HCT116 (cell line): ENCODE data around the gene COL23A1. TPM values are rescaled to one million over a fixed set of nuclear protein-coding genes. Genes with fewer than 3 reads are reported as not detected.

ENCODE experiments used
- ATAC-seq: fragments of 200-7000 bp; cut with Tn5 transposase; 2 replicates; pipeline ENCODE4 v1.9.1; 2020; ENCODE audit warnings: mild to moderate bottlenecking, moderate library complexity
- BruUV-seq: library from RNA; stranded (reverse); fragments of 400-500 nt; replicated peaks from 2 replicates; lab custom pipeline; 2021; lab: Mats Ljungman, UMichigan
- CTCF ChIA-PET: fragments of 300-600 bp; sonication (Branson Sonifier 250); formaldehyde crosslinking; loops from one replicate; lab custom pipeline; 2021; ENCODE audit warnings: antibody characterized with exemption; lab: Charles Lee
- POLR2A ChIA-PET: fragments of 300-600, 350-600 bp; sonication (Branson Sonifier 250); formaldehyde crosslinking; loops from one replicate; lab custom pipeline; 2021; ENCODE audit warnings: antibody characterized with exemption; lab: Charles Lee
- RAD21 ChIA-PET, 2 experiments: fragments of 300-600 bp; sonication (Branson Sonifier 250); formaldehyde crosslinking; loops; one replicate each; lab custom pipeline; 2023; ENCODE audit warnings: low total read pairs in 2 of 2; ENCODE audit not compliant: uncharacterized antibody in 2 of 2, unreplicated experiment in 2 of 2, low non-redundant PET in 1 of 2; lab: Charles Lee
- DNase-seq: peaks from one replicate; pipeline ENCODE4 v3.0.0-alpha.2; 2010; ENCODE audit warnings: low read depth, low spot score
- H2AFZ ChIP-seq: fragments of 200-600 bp; shearing (Covaris generic), sonication (generic); 2 replicates; pipeline ENCODE4 v1.6.1; 2017; ENCODE audit warnings: low read depth, mixed run types, mixed read lengths, antibody characterized with exemption, low read length; ENCODE audit not compliant: poor library complexity, severe bottlenecking
- H3K27ac ChIP-seq: 2 replicates; pipeline ENCODE4 v1.5.1; 2012; ENCODE audit warnings: low read depth, low read length
- H3K27me3 ChIP-seq: fragments of 200-600 bp; sonication (generic); 2 replicates; pipeline ENCODE4 v1.6.1; 2016; ENCODE audit warnings: mixed run types, low read length, mixed read lengths; ENCODE audit not compliant: insufficient read depth
- H3K36me3 ChIP-seq, 2 experiments: fragments of 200-500 bp in 1 of 2; fragments of 200-600 bp in 1 of 2; sonication (Bioruptor generic) in 1 of 2; sonication (generic) in 1 of 2; 2 replicates each; pipeline versions ENCODE4 v1.5.1 to v1.6.1; 2014 to 2016; ENCODE audit warnings: low read length in 2 of 2, inconsistent platforms in 1 of 2, mixed read lengths in 1 of 2, mixed run types in 1 of 2; ENCODE audit not compliant: insufficient read depth in 2 of 2, control insufficient read depth in 1 of 2
- H3K4me1 ChIP-seq, 2 experiments: fragments of 200-600 bp in 1 of 2; sonication (generic) in 1 of 2; 2 replicates each; pipeline versions ENCODE4 v1.5.1 to v1.6.1; 2012 to 2017; ENCODE audit warnings: low read length in 2 of 2, inconsistent platforms in 1 of 2, mild to moderate bottlenecking in 1 of 2, mixed read lengths in 1 of 2, mixed run types in 1 of 2, moderate library complexity in 1 of 2; ENCODE audit not compliant: insufficient read depth in 2 of 2, control insufficient read depth in 1 of 2
- H3K4me2 ChIP-seq: fragments of 200-600 bp; sonication (generic); 2 replicates; pipeline ENCODE4 v1.6.1; 2017; ENCODE audit warnings: mixed run types, low read length, mixed read lengths
- H3K4me3 ChIP-seq, 2 experiments: fragments of 200-600 bp in 1 of 2; sonication (generic) in 1 of 2; replicated peaks in 1 of 2; 2 replicates each; pipeline ENCODE4 v1.5.1; 2011 to 2016; ENCODE audit warnings: low read length in 2 of 2, control low read depth in 1 of 2, low read depth in 1 of 2, mild to moderate bottlenecking in 1 of 2, mixed read lengths in 1 of 2, mixed run types in 1 of 2
- H3K79me2 ChIP-seq: fragments of 200-600 bp; sonication (generic); 2 replicates; pipeline ENCODE4 v1.6.1; 2017; ENCODE audit warnings: mild to moderate bottlenecking, mixed run types, low read length, moderate library complexity, mixed read lengths; ENCODE audit not compliant: insufficient read depth
- H3K9ac ChIP-seq: fragments of 200-600 bp; sonication (generic); 2 replicates; pipeline ENCODE4 v1.6.1; 2016; ENCODE audit warnings: low read length, mixed read lengths
- H3K9me2 ChIP-seq: fragments of 200-600 bp; sonication (generic), shearing (Covaris generic); 2 replicates; pipeline ENCODE4 v1.6.1; 2017; ENCODE audit warnings: mixed run types, mild to moderate bottlenecking, moderate library complexity; ENCODE audit not compliant: insufficient read depth
- H3K9me3 ChIP-seq, 2 experiments: fragments of 200-500 bp in 1 of 2; fragments of 200-600 bp in 1 of 2; sonication (Bioruptor generic) in 1 of 2; sonication (generic) in 1 of 2; 2 replicates each; pipeline ENCODE4 v1.6.1; 2014 to 2017; ENCODE audit warnings: low read length in 2 of 2, mixed read lengths in 2 of 2, inconsistent platforms in 1 of 2, low read depth in 1 of 2, mild to moderate bottlenecking in 1 of 2, mixed run types in 1 of 2, moderate library complexity in 1 of 2; ENCODE audit not compliant: control insufficient read depth in 1 of 2, insufficient read depth in 1 of 2
- H4K20me1 ChIP-seq: fragments of 200-600 bp; sonication (generic), shearing (Covaris generic); 2 replicates; pipeline ENCODE4 v1.6.1; 2017; ENCODE audit warnings: mixed run types, mild to moderate bottlenecking, moderate library complexity; ENCODE audit not compliant: insufficient read depth
- ATF3 ChIP-seq: IDR thresholded peaks from 2 replicates; pipeline ENCODE4 v1.6.1; 2012
- CEBPB ChIP-seq: IDR thresholded peaks from 2 replicates; pipeline ENCODE4 v1.6.1; 2012; ENCODE audit warnings: low read depth
- ELF1 ChIP-seq: IDR thresholded peaks from 2 replicates; pipeline ENCODE4 v1.6.1; 2012; ENCODE audit warnings: low read depth, borderline replicate concordance
- JUND ChIP-seq: IDR thresholded peaks from 2 replicates; pipeline ENCODE4 v1.6.1; 2012
- RAD21 ChIP-seq: IDR thresholded peaks from 2 replicates; pipeline ENCODE4 v1.6.1; 2012; ENCODE audit warnings: low read depth, mild to moderate bottlenecking
- SIN3A ChIP-seq: IDR thresholded peaks from 2 replicates; pipeline ENCODE4 v1.6.1; 2012; ENCODE audit warnings: low read depth
- SP1 ChIP-seq: IDR thresholded peaks from 2 replicates; pipeline ENCODE4 v1.6.1; 2012; ENCODE audit warnings: low read depth
- SRF ChIP-seq: IDR thresholded peaks from 2 replicates; pipeline ENCODE4 v1.6.1; 2012; ENCODE audit warnings: low read depth
- TCF7L2 ChIP-seq: IDR thresholded peaks from 2 replicates; pipeline ENCODE4 v1.7.0; 2011; ENCODE audit warnings: borderline replicate concordance, inconsistent platforms; ENCODE audit not compliant: insufficient read depth, insufficient read length; ENCODE audit errors: extremely low read depth
- YY1 ChIP-seq: IDR thresholded peaks from 2 replicates; pipeline ENCODE4 v1.6.1; 2011; ENCODE audit warnings: low read length, low read depth, moderate library complexity, mild to moderate bottlenecking; ENCODE audit not compliant: insufficient replicate concordance; ENCODE audit errors: extremely low read depth
- ZFX ChIP-seq: fragments of 450-650 bp; IDR thresholded peaks from 2 replicates; pipeline ENCODE4 v1.6.1; 2017
- intact Hi-C: fragments of 100-400 bp; cut with micrococcal nuclease; formaldehyde crosslinking; loops from 2 replicates; pipeline ENCODE4 v1.10.0; 2022
- total RNA-seq: library from RNA; stranded (reverse); gene quantifications from one replicate; pipeline ENCODE4 v1.2.1, GENCODE V29; 2021; ENCODE audit not compliant: unreplicated experiment
- TF ChIP-seq, protein P1 (sequence below): IDR thresholded peaks from 2 replicates; pipeline ENCODE4 v1.6.1; 2011; ENCODE audit warnings: mild to moderate bottlenecking, low read length, moderate library complexity; ENCODE audit not compliant: insufficient replicate concordance; ENCODE audit errors: extremely low read depth
- TF ChIP-seq, protein P2 (sequence below), 3 experiments: fragments of 200-600 bp in 1 of 3; sonication (generic) in 1 of 3; IDR thresholded peaks in 2 of 3; conservative IDR thresholded peaks in 1 of 3; 2 replicates each; pipeline ENCODE4 v1.5.1; 2012 to 2017; ENCODE audit warnings: low read depth in 2 of 3, low read length in 2 of 3, antibody characterized with exemption in 1 of 3, borderline replicate concordance in 1 of 3, control low read depth in 1 of 3, mild to moderate bottlenecking in 1 of 3, mixed read lengths in 1 of 3, mixed run types in 1 of 3, moderate library complexity in 1 of 3; ENCODE audit not compliant: insufficient read depth in 1 of 3
- TF ChIP-seq, protein P3 (sequence below): IDR thresholded peaks from 2 replicates; pipeline ENCODE4 v1.6.1; 2012

COL23A1 gene
- total RNA-seq, 1 experiment from 2014 or later = not detected

- Histone ChIP-seq H3K9me2 (no peaks in the 10 kb centered on the region), H3K4me2 (no peak overlapping the region), H3K79me2 (no peaks in the 10 kb centered on the region)
- CTCF ChIA-PET = no interaction called here
- POLR2A ChIA-PET = no interaction called here
- intact Hi-C loops = no loop called here
- no TSS peak for BruUV-seq
- DNase-seq = no peak
- TF ChIP-seq SRF (no peak), YY1 (no peak), JUND (no peak), CEBPB (no peak), ELF1 (no peak), ATF3 (no peak), RAD21 (no peak), SIN3A (no peak), SP1 (no peak), ZFX (no peak), TCF7L2 (no peak)
- TF ChIP-seq, protein P1, sequence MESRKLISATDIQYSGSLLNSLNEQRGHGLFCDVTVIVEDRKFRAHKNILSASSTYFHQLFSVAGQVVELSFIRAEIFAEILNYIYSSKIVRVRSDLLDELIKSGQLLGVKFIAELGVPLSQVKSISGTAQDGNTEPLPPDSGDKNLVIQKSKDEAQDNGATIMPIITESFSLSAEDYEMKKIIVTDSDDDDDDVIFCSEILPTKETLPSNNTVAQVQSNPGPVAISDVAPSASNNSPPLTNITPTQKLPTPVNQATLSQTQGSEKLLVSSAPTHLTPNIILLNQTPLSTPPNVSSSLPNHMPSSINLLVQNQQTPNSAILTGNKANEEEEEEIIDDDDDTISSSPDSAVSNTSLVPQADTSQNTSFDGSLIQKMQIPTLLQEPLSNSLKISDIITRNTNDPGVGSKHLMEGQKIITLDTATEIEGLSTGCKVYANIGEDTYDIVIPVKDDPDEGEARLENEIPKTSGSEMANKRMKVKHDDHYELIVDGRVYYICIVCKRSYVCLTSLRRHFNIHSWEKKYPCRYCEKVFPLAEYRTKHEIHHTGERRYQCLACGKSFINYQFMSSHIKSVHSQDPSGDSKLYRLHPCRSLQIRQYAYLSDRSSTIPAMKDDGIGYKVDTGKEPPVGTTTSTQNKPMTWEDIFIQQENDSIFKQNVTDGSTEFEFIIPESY = no peak
- TF ChIP-seq, protein P2, sequence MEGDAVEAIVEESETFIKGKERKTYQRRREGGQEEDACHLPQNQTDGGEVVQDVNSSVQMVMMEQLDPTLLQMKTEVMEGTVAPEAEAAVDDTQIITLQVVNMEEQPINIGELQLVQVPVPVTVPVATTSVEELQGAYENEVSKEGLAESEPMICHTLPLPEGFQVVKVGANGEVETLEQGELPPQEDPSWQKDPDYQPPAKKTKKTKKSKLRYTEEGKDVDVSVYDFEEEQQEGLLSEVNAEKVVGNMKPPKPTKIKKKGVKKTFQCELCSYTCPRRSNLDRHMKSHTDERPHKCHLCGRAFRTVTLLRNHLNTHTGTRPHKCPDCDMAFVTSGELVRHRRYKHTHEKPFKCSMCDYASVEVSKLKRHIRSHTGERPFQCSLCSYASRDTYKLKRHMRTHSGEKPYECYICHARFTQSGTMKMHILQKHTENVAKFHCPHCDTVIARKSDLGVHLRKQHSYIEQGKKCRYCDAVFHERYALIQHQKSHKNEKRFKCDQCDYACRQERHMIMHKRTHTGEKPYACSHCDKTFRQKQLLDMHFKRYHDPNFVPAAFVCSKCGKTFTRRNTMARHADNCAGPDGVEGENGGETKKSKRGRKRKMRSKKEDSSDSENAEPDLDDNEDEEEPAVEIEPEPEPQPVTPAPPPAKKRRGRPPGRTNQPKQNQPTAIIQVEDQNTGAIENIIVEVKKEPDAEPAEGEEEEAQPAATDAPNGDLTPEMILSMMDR (IDR thresholded peaks at IDR 0.05 in 2 of 3, conservative IDR thresholded peaks at IDR 0.05 in 1 of 3; ENCODE audit: borderline replicate concordance in 1 of 3, insufficient read depth in 1 of 3, low read depth in 2 of 3, low read length in 2 of 3) = no peak
- TF ChIP-seq, protein P3, sequence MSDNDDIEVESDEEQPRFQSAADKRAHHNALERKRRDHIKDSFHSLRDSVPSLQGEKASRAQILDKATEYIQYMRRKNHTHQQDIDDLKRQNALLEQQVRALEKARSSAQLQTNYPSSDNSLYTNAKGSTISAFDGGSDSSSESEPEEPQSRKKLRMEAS = no peak
- TF ChIP-seq, all 23 proteins: peak for 0
- RAD21 ChIA-PET = no interaction called here
- no peaks in the 10 kb centered on the region for H3K27me3 ChIP-seq
- no peaks in the 10 kb centered on the region for H3K4me1 ChIP-seq
- ATAC-seq = no peak
- H3K9ac ChIP-seq = no peak overlapping the region
- H4K20me1 ChIP-seq = no peaks in the 10 kb centered on the region
- no peaks in the 10 kb centered on the region for H3K9me3 ChIP-seq
- no peaks in the 10 kb centered on the region for H3K36me3 ChIP-seq
- H3K4me3 ChIP-seq = no peak overlapping the region
- H3K27ac ChIP-seq = no peak overlapping the region
- no peak overlapping the region for H2AFZ ChIP-seq
Measured at GRCh38 chr5:178296066-178296465, 294.1 kb downstream of the COL23A1 start.
